BJ (cell line): ENCODE measurements around the gene LRRC42. TPM values are rescaled to one million over a fixed set of nuclear protein-coding genes. Genes with fewer than 3 reads are reported as not detected.

Experiments
- CTCF ChIA-PET: fragments of 350-600 bp; formaldehyde crosslinking; extraction: SDS; loops from one replicate; lab custom pipeline; 2021; ENCODE audit warnings: antibody characterized with exemption, inconsistent platforms; lab: Yijun Ruan, JAX
- POLR2A ChIA-PET: fragments of 300-600 bp; sonication (Branson Sonifier 250); formaldehyde crosslinking; extraction: SDS; loops from one replicate; lab custom pipeline; 2021; ENCODE audit warnings: antibody characterized with exemption; lab: Charles Lee
- DNase-seq: peaks from one replicate; pipeline ENCODE4 v3.0.0-alpha.2; 2011; ENCODE audit warnings: low read depth
- H3K27me3 ChIP-seq: 2 replicates; pipeline ENCODE4 v1.6.0; 2011; ENCODE audit warnings: low read length; ENCODE audit not compliant: control insufficient read depth, insufficient read depth
- H3K36me3 ChIP-seq: 2 replicates; pipeline ENCODE4 v1.5.1; 2011; ENCODE audit warnings: low read length; ENCODE audit not compliant: control insufficient read depth, insufficient read depth
- H3K4me3 ChIP-seq: 2 replicates; pipeline ENCODE4 v1.5.1; 2011; ENCODE audit warnings: low read depth, mild to moderate bottlenecking, control low read depth, low read length
- polyA plus RNA-seq: library from polyadenylated mRNA; depleted of rRNA; stranded (reverse); fragments of >200 nt; gene quantifications from 2 replicates; pipeline ENCODE4 v1.2.3, GENCODE V29; 2011
- TF ChIP-seq, protein P1 (sequence below): IDR thresholded peaks from 2 replicates; pipeline ENCODE4 v1.5.1; 2011; ENCODE audit warnings: low read depth, mild to moderate bottlenecking, control low read depth, inconsistent platforms, low read length, moderate library complexity; ENCODE audit not compliant: insufficient read depth

The LRRC42 gene
- polyA plus RNA-seq, 1 experiment: 52.9 TPM

DNA sequence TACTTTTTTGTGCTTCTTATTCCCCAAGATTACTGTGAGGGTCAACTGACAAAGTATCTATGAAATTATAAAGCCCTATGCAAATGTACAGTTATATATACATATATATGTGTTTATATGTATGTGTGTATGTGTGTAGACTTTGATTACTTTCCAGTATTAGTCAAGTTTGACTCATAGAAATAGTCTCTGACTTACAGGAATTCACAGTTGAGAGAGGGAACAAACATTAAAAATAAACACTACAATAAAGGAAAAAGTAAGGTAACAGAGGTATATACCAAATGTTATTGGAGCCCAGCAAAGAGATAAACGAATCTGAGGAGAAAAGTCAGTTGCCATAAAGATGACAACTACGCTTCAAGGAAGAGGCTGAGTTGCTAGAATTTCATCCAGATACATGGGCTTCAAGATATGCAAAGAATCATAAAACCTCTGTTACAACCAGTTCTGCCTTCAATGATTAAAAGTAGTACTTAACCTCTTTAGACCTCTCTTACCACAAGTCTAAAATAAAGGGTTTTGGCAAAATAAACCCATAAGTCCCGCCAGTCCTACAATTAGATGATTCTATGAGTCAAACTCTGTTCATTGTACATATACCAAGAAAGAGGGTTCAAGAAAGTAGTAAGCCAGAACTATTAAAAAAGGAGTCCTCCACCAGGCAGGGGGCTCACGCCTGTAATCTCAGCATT, 7.9 kb upstream of the LRRC42 start:
- DNase-seq: no peak
- TF ChIP-seq, protein P1, sequence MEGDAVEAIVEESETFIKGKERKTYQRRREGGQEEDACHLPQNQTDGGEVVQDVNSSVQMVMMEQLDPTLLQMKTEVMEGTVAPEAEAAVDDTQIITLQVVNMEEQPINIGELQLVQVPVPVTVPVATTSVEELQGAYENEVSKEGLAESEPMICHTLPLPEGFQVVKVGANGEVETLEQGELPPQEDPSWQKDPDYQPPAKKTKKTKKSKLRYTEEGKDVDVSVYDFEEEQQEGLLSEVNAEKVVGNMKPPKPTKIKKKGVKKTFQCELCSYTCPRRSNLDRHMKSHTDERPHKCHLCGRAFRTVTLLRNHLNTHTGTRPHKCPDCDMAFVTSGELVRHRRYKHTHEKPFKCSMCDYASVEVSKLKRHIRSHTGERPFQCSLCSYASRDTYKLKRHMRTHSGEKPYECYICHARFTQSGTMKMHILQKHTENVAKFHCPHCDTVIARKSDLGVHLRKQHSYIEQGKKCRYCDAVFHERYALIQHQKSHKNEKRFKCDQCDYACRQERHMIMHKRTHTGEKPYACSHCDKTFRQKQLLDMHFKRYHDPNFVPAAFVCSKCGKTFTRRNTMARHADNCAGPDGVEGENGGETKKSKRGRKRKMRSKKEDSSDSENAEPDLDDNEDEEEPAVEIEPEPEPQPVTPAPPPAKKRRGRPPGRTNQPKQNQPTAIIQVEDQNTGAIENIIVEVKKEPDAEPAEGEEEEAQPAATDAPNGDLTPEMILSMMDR: no peak
- CTCF ChIA-PET: no interaction called here
- POLR2A ChIA-PET: no interaction called here
- Histone ChIP-seq H3K27me3 (no peaks in the 10 kb centered on the region), H3K4me3 (no peak overlapping the region), H3K36me3 (peaks cover 1% of the 10 kb centered on the region; the same call in 1 of the 2 replicates)

DNA sequence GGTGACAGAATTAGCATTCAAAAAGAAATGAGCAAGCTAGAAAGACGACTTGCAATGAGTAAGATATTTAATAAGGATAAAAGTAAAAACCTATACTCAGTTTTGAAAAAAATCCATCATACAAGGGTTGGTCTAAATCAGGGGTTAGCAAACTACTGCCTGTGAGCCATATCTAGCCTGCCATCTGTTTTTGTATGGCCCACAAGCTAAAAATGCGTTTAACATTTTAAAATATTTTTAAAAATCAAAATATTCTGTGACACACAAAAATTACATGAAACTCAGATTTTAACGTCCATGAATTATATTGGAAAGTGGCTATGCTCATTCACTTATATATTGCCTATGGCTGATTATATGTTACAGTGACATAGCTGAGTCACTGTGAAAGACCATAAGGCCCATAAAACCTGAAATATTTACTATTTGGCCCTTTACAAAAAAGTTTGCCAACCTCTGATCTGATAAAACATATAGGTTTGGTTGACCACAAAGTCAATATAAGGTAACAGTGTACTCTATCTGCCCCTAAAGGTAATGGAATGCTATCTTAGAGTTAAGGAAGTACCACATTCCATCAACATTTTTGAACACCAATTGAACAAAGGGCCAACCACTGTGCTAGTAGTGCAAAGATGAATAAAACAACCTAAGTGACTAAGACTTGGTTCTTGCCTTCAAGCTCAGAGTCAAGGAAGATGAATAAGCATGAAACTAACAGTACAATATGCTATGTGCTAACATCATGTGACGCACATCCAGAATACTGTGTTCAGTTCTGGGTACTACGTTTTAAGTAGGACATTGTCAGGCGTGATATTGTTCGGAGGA, 3.8 kb upstream of the LRRC42 start:
- TF ChIP-seq, protein P1: no peak
- Histone ChIP-seq H3K4me3 (no peak overlapping the region), H3K27me3 (no peaks in the 10 kb centered on the region), H3K36me3 (no peaks in the 10 kb centered on the region; the same call in 1 of the 2 replicates)
- POLR2A ChIA-PET: no interaction called here
- CTCF ChIA-PET: interaction anchor here (1.0 to 1.5 kb wide), 3 partner anchors 18 to 64 kb away, joined by 4 read pairs; no protein-coding TSS in a partner anchor
- no peak for DNase-seq

DNA sequence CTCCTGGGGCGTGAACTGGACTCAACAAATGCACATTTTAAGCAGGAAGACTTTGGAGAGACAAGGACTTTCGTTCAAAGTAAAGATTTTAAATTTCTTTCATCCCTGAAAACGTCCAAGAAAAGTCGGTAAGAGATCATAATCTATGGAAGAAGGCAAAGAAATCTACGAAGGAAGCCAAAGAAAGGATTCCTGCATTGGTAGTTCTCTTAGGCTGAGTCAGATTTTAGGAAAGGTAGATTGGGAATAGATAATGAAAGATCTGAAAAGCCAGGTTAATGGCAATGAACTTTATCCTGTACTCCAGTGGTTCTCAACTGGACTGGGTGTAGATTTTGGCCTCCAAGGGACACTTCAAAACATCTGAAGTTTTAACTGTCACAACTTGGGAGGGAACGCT, 3.1 kb upstream of the LRRC42 start:
- Histone ChIP-seq H3K4me3 (no peak overlapping the region), H3K27me3 (no peaks in the 10 kb centered on the region), H3K36me3 (no peaks in the 10 kb centered on the region; the same call in 1 of the 2 replicates)
- CTCF ChIA-PET: interaction anchor here (0.6 kb wide), 1 partner anchor 58 kb away, joined by 3 read pairs; no protein-coding TSS in a partner anchor
- DNase-seq: no peak
- POLR2A ChIA-PET: no interaction called here
- TF ChIP-seq, protein P1: no peak

DNA sequence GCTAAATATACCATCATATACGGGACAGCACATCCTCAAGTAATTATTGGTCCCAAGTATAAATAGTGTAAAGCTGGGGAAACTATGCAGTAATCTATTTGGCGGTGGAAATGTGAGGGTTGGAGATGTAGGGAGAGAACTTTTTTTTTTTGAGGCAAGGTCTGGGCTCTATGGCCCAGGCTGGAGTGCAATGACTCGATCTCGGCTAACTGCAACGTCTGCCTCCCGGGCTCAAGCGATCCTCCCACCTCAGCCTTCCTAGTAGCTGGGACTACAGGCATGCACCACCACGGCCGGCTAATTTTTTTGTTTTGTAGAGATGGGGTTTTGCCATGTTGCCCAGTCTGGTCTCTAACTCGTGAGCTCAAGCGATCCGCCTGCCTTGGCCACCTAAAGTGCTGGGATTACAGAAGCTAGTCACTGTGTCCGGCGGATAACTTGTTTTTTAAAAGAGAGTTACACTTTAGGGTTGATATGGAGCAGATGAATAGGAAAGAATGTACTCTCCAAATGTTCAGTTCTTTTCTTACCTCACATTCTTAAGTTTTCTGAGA, 2.6 kb upstream of the LRRC42 start:
- no peak for DNase-seq
- no peaks in the 10 kb centered on the region for H3K27me3 ChIP-seq
- ChIA-PET CTCF (interaction anchor here (0.6 kb wide), 1 partner anchor 58 kb away, joined by 3 read pairs; no protein-coding TSS in a partner anchor), POLR2A (no interaction called here)
- no peak overlapping the region for H3K4me3 ChIP-seq
- H3K36me3 ChIP-seq: no peaks in the 10 kb centered on the region; the same call in 1 of the 2 replicates
- TF ChIP-seq, protein P1: no peak
